Stimulated activated CD8-positive, alpha-beta memory T cell treated with anti-CD3 and anti-CD28 coated beads, Interleukin-15, amount 100 ng/mL, for 48 hours (primary cell): ENCODE measurements around the gene DPYD.

Experiments
- DNase-seq, 2 donors: peaks; one replicate each; pipeline ENCODE4 v3.0.0-alpha.2; 2020; ENCODE audit warnings: low read depth in 2 of 2

DPYD gene

GRCh38 chr1:97837161-97837560 is 83.7 kb downstream of the DPYD start:
- DNase-seq: no peak

GRCh38 chr1:97834899-97835298 is 85.9 kb downstream of the DPYD start:
- DNase-seq: no peak

- DNase-seq: no peak
Observed at GRCh38 chr1:97833881-97834280, 87.0 kb downstream of the DPYD start.

- no peak for DNase-seq
Observed at GRCh38 chr1:97832481-97832880, 88.4 kb downstream of the DPYD start.

- DNase-seq: no peak
Observed at GRCh38 chr1:97827887-97828286, 92.9 kb downstream of the DPYD start.

- DNase-seq: no peak
Observed at GRCh38 chr1:97826820-97827219, 94.0 kb downstream of the DPYD start.

GRCh38 chr1:97824624-97825023 is 96.2 kb downstream of the DPYD start:
- DNase-seq: no peak

- DNase-seq: no peak
Observed at GRCh38 chr1:97824200-97824599, 96.6 kb downstream of the DPYD start.

GRCh38 chr1:97820470-97821188 is 100.2 kb downstream of the DPYD start:
- DNase-seq: no peak

GRCh38 chr1:97816927-97817326 is 103.9 kb downstream of the DPYD start:
- DNase-seq: no peak

GRCh38 chr1:97814804-97815203 is 106.0 kb downstream of the DPYD start:
- no peak for DNase-seq

- DNase-seq: no peak
Observed at GRCh38 chr1:97814121-97814520, 106.7 kb downstream of the DPYD start.

GRCh38 chr1:97812076-97812475 is 108.8 kb downstream of the DPYD start:
- no peak for DNase-seq

GRCh38 chr1:97806996-97807520 is 113.8 kb downstream of the DPYD start:
- DNase-seq: no peak

GRCh38 chr1:97806326-97806725 is 114.5 kb downstream of the DPYD start:
- no peak for DNase-seq

- no peak for DNase-seq
Observed at GRCh38 chr1:97805093-97805492, 115.7 kb downstream of the DPYD start.

GRCh38 chr1:97803026-97803425 is 117.8 kb downstream of the DPYD start:
- DNase-seq: no peak

- no peak for DNase-seq
Observed at GRCh38 chr1:97802011-97802410, 118.8 kb downstream of the DPYD start.

- no peak for DNase-seq
Observed at GRCh38 chr1:97797403-97798183, 123.2 kb downstream of the DPYD start.

GRCh38 chr1:97796711-97797110 is 124.1 kb downstream of the DPYD start:
- DNase-seq: no peak

GRCh38 chr1:97792655-97793054 is 128.2 kb downstream of the DPYD start:
- DNase-seq: no peak

GRCh38 chr1:97791251-97791650 is 129.6 kb downstream of the DPYD start:
- DNase-seq: no peak

- DNase-seq: no peak
Observed at GRCh38 chr1:97787231-97787630, 133.6 kb downstream of the DPYD start.
